WTC11 (cell line): Measurements from ENCODE around the gene FAM227A. TPM values are rescaled to one million over a fixed set of nuclear protein-coding genes. Genes with fewer than 3 reads are reported as not detected.

Source experiments
- ATAC-seq: fragments of 200-7000 bp; cut with Tn5 transposase; 2 replicates; pipeline ENCODE4 v1.10.0; 2021; ENCODE audit warnings: mild to moderate bottlenecking, moderate library complexity
- CTCF ChIA-PET: fragments of 300-600 bp; sonication (Branson Sonifier 250); formaldehyde crosslinking; loops from one replicate; lab custom pipeline; 2021; ENCODE audit warnings: antibody characterized with exemption; lab: Charles Lee
- POLR2A ChIA-PET: fragments of 350-600 bp; sonication (Branson Sonifier 250); formaldehyde crosslinking; loops from one replicate; lab custom pipeline; 2021; ENCODE audit warnings: antibody characterized with exemption; lab: Charles Lee
- DNase-seq: peaks from one replicate; pipeline ENCODE4 v3.0.0; 2021; ENCODE audit warnings: low spot score
- H3K27ac Mint-ChIP-seq: 2 replicates; pipeline ENCODE4 v1.8.0; 2021; ENCODE audit warnings: mixed read lengths
- H3K27me3 Mint-ChIP-seq: 2 replicates; pipeline ENCODE4 v1.8.0; 2021; ENCODE audit warnings: low read depth, mild to moderate bottlenecking, moderate library complexity, mixed read lengths
- H3K36me3 Mint-ChIP-seq: 2 replicates; pipeline ENCODE4 v1.8.0; 2021; ENCODE audit warnings: mixed read lengths
- H3K4me1 Mint-ChIP-seq: 2 replicates; pipeline ENCODE4 v1.8.0; 2022; ENCODE audit warnings: mixed read lengths
- H3K4me3 Mint-ChIP-seq: 2 replicates; pipeline ENCODE4 v1.8.0; 2021; ENCODE audit warnings: mild to moderate bottlenecking, moderate library complexity, mixed read lengths
- H3K9me3 Mint-ChIP-seq: 2 replicates; pipeline ENCODE4 v1.8.0; 2021; ENCODE audit warnings: mixed read lengths
- AFF4 ChIP-seq: sonication (generic); formaldehyde crosslinking; IDR thresholded peaks from 2 replicates; pipeline ENCODE4 v1.8.1; 2023; ENCODE audit warnings: mild to moderate bottlenecking, missing genetic modification reagents, borderline replicate concordance
- E2F1 ChIP-seq: sonication (generic); formaldehyde crosslinking; IDR thresholded peaks from 2 replicates; pipeline ENCODE4 v1.8.0; 2022; ENCODE audit warnings: mild to moderate bottlenecking, missing genetic modification reagents
- E2F4 ChIP-seq: sonication (generic); formaldehyde crosslinking; IDR thresholded peaks from 2 replicates; pipeline ENCODE4 v1.8.1; 2022; ENCODE audit warnings: low read depth, mild to moderate bottlenecking, moderate library complexity, missing genetic modification reagents, borderline replicate concordance
- FOXP4 ChIP-seq: sonication (generic); formaldehyde crosslinking; IDR thresholded peaks from 2 replicates; pipeline ENCODE4 v1.8.0; 2022; ENCODE audit warnings: mild to moderate bottlenecking, missing genetic modification reagents
- GRHL2 ChIP-seq: fragments of 250-450 bp; sonication (Bioruptor Pico); IDR thresholded peaks from 2 replicates; pipeline ENCODE4 v1.8.0; 2022; ENCODE audit warnings: mild to moderate bottlenecking, moderate library complexity; ENCODE audit not compliant: insufficient replicate concordance, severe bottlenecking
- HMGA2 ChIP-seq: fragments of 250-450 bp; sonication (Bioruptor Pico); IDR thresholded peaks from 2 replicates; pipeline ENCODE4 v1.4.0; 2021; ENCODE audit warnings: mild to moderate bottlenecking, moderate library complexity
- MXD4 ChIP-seq: fragments of 250-450 bp; sonication (Bioruptor Pico); IDR thresholded peaks from 2 replicates; pipeline ENCODE4 v1.8.0; 2021; ENCODE audit warnings: mild to moderate bottlenecking, moderate library complexity, borderline replicate concordance
- NFATC4 ChIP-seq: fragments of 250-450 bp; sonication (Bioruptor Pico); IDR thresholded peaks from 2 replicates; pipeline ENCODE4 v1.9.0; 2021; ENCODE audit warnings: mild to moderate bottlenecking
- NR3C1 ChIP-seq: sonication (generic); formaldehyde crosslinking; conservative IDR thresholded peaks from 2 replicates; pipeline ENCODE4 v1.8.1; 2023; ENCODE audit warnings: low read depth, mild to moderate bottlenecking, missing genetic modification reagents
- PRRX2 ChIP-seq: fragments of 250-450 bp; sonication (Bioruptor Pico); IDR thresholded peaks from 2 replicates; pipeline ENCODE4 v1.8.0; 2021; ENCODE audit warnings: mild to moderate bottlenecking
- SMAD3 ChIP-seq: sonication (generic); formaldehyde crosslinking; IDR thresholded peaks from 2 replicates; pipeline ENCODE4 v1.8.0; 2022; ENCODE audit warnings: missing genetic modification reagents, mild to moderate bottlenecking, borderline replicate concordance
- SMAD4 ChIP-seq: sonication (generic); formaldehyde crosslinking; IDR thresholded peaks from 2 replicates; pipeline ENCODE4 v1.8.0; 2022; ENCODE audit warnings: mild to moderate bottlenecking, missing genetic modification reagents
- SOX15 ChIP-seq: fragments of 250-450 bp; sonication (Bioruptor Pico); IDR thresholded peaks from 2 replicates; pipeline ENCODE4 v1.9.0; 2021; ENCODE audit warnings: mild to moderate bottlenecking
- TCF7 ChIP-seq: sonication (generic); formaldehyde crosslinking; IDR thresholded peaks from 2 replicates; pipeline ENCODE4 v1.8.0; 2022; ENCODE audit warnings: mild to moderate bottlenecking, low read depth, missing genetic modification reagents, moderate library complexity
- TP53 ChIP-seq: sonication (generic); formaldehyde crosslinking; IDR thresholded peaks from 2 replicates; pipeline ENCODE4 v1.8.1; 2023; ENCODE audit warnings: mild to moderate bottlenecking, missing genetic modification reagents
- ZBTB21 ChIP-seq: sonication (generic); formaldehyde crosslinking; IDR thresholded peaks from 2 replicates; pipeline ENCODE4 v1.8.1; 2023; ENCODE audit warnings: mild to moderate bottlenecking, missing genetic modification reagents, borderline replicate concordance
- ZBTB43 ChIP-seq: sonication (generic); formaldehyde crosslinking; IDR thresholded peaks from 2 replicates; pipeline ENCODE4 v1.8.1; 2023; ENCODE audit warnings: mild to moderate bottlenecking, missing genetic modification reagents
- ZNF317 ChIP-seq: sonication (generic); formaldehyde crosslinking; IDR thresholded peaks from 2 replicates; pipeline ENCODE4 v1.8.1; 2023; ENCODE audit warnings: low read depth, mild to moderate bottlenecking, moderate library complexity, missing genetic modification reagents, borderline replicate concordance
- total RNA-seq: library from RNA; stranded (reverse); gene quantifications from 3 replicates; pipeline ENCODE4 v1.2.3, GENCODE V29; 2021

Gene FAM227A
- total RNA-seq, 1 experiment from 2014 or later: 3.8 TPM

GRCh38 chr22:38652859-38653258 is 3.3 kb downstream of the FAM227A start:
- no peak overlapping the region for H3K27ac Mint-ChIP-seq
- no peak for TF ChIP-seq TCF7 (CRISPR knock-in tag)
- no peak for TF ChIP-seq SOX15 (CRISPR knock-in tag)
- no peak for TF ChIP-seq ZBTB43
- no peak for TF ChIP-seq AFF4 (CRISPR knock-in tag)
- TF ChIP-seq SMAD3 (CRISPR knock-in tag): no peak
- no peak for TF ChIP-seq PRRX2 (CRISPR knock-in tag)
- TF ChIP-seq GRHL2 (CRISPR knock-in tag): no peak
- no peak for TF ChIP-seq E2F1 (CRISPR knock-in tag)
- TF ChIP-seq SMAD4 (CRISPR knock-in tag): no peak
- no peak for TF ChIP-seq NFATC4
- TF ChIP-seq MXD4 (CRISPR knock-in tag): no peak
- no peak for TF ChIP-seq FOXP4 (CRISPR knock-in tag)
- no peak for TF ChIP-seq NR3C1 (CRISPR knock-in tag)
- no peak for TF ChIP-seq HMGA2 (CRISPR knock-in tag)
- no peak for TF ChIP-seq ZBTB21 (CRISPR knock-in tag)
- TF ChIP-seq E2F4 (CRISPR knock-in tag): no peak
- TF ChIP-seq TP53: no peak
- TF ChIP-seq ZNF317 (CRISPR knock-in tag): no peak
- ChIA-PET CTCF (no interaction called here), POLR2A (no interaction called here)
- ATAC-seq: no peak
- no peak for DNase-seq
- no peaks in the 10 kb centered on the region for H3K27me3 Mint-ChIP-seq
- H3K36me3 Mint-ChIP-seq: peaks cover 15% of the 10 kb centered on the region
- H3K9me3 Mint-ChIP-seq: peaks cover 5% of the 10 kb centered on the region
- H3K4me1 Mint-ChIP-seq: peaks cover 10% of the 10 kb centered on the region
- no peak overlapping the region for H3K4me3 Mint-ChIP-seq
